Adrenal gland (tissue), 5 donors: ENCODE measurements around the gene DMD.

Experiments used
- POLR2A ChIP-seq, 2 donors: fragments of 450-650 bp; IDR thresholded peaks; one replicate each; pipeline ENCODE4 v1.6.1; 2017; ENCODE audit warnings: antibody characterized with exemption in 2 of 2, mild to moderate bottlenecking in 2 of 2, moderate library complexity in 1 of 2
- TF ChIP-seq, protein P1 (sequence below), 6 experiments: fragments of 450-650 bp in 4 of 6; fragments of 200-600 bp in 2 of 6; sonication (generic) in 1 of 6; IDR thresholded peaks; 1 replicate in 5 of 6; 2 replicates in 1 of 6; pipeline versions ENCODE4 v1.5.1 to v1.8.0; 2016 to 2021; ENCODE audit warnings: antibody characterized with exemption in 6 of 6, mild to moderate bottlenecking in 2 of 6, moderate library complexity in 1 of 6
- donor health status: DM: no; HTN: no; CAD: no.

DNA sequence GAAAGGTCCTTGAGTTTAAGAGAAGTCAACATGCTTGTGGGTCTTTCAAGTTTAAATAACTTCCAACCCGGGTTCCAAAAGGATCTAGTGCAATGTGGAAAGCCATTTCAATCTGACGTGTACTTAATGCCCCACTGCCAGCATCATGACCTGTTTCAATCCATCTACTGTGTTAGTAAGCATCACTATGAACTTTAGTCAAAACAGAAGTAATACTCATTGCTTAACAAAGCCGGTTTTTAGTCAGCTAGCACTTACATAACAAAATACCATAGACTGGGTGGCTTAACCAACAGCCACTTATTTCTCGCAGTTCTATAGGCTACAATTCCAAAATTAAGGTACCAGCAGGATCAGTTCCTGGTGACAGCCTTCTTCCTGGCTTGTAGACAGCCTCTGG is 677.5 kb downstream of the DMD start:
- TF ChIP-seq, protein P1, sequence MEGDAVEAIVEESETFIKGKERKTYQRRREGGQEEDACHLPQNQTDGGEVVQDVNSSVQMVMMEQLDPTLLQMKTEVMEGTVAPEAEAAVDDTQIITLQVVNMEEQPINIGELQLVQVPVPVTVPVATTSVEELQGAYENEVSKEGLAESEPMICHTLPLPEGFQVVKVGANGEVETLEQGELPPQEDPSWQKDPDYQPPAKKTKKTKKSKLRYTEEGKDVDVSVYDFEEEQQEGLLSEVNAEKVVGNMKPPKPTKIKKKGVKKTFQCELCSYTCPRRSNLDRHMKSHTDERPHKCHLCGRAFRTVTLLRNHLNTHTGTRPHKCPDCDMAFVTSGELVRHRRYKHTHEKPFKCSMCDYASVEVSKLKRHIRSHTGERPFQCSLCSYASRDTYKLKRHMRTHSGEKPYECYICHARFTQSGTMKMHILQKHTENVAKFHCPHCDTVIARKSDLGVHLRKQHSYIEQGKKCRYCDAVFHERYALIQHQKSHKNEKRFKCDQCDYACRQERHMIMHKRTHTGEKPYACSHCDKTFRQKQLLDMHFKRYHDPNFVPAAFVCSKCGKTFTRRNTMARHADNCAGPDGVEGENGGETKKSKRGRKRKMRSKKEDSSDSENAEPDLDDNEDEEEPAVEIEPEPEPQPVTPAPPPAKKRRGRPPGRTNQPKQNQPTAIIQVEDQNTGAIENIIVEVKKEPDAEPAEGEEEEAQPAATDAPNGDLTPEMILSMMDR (IDR thresholded peaks at IDR 0.05) = no peak
- TF ChIP-seq POLR2A (IDR thresholded peaks at IDR 0.05) = no peak
